Measurements from ENCODE around the gene SLCO2A1. TPM values are rescaled to one million over a fixed set of nuclear protein-coding genes. Genes with fewer than 3 reads are reported as not detected.
A peak's percentile ranks its signal among the peaks of the same experiment; 100 is the strongest.

Gene SLCO2A1
- total RNA-seq, 3 donors from 2014 or later = 4.2 to 11.1 (median 7.5) TPM

DNA sequence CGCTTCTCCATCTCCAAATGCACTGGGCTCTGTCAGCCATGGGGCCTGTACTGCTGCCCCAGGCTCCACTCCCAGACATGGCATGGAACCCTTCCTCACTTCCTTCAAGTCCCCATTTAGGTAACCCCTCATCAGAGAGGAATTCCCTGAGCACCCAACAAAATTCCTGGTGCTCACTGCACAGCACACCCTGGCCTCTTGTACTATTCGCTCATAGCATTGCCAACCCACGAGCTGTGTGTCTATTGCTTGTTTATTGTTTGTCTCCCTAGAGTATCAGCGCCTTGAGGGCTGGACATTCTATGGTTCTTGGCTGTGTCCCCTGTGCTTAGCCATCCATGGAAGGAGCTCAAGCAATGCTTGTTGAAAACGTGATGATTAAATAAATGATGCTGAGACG is 46.1 kb upstream of the SLCO2A1 start:
- intact Hi-C loops (cut with DNase I; ENCODE audit: low total_unique reads) = no loop called here
- DNase-seq (ENCODE audit: low spot score in 2 of 2) = peak in 1 of 2 donors; percentile 13
- Histone ChIP-seq H3K4me3 (no peak overlapping the region), H3K36me3 (no peaks in the 10 kb centered on the region), H3K9me3 (peaks cover 2 to 8% of the 10 kb centered on the region in 2 donors), H3K27me3 (no peaks in the 10 kb centered on the region), H3K27ac (no peak overlapping the region), H3K4me1 (no peaks in the 10 kb centered on the region)
- no peak for TF ChIP-seq POLR2A (IDR thresholded peaks at IDR 0.05)
- TF ChIP-seq, protein P1, sequence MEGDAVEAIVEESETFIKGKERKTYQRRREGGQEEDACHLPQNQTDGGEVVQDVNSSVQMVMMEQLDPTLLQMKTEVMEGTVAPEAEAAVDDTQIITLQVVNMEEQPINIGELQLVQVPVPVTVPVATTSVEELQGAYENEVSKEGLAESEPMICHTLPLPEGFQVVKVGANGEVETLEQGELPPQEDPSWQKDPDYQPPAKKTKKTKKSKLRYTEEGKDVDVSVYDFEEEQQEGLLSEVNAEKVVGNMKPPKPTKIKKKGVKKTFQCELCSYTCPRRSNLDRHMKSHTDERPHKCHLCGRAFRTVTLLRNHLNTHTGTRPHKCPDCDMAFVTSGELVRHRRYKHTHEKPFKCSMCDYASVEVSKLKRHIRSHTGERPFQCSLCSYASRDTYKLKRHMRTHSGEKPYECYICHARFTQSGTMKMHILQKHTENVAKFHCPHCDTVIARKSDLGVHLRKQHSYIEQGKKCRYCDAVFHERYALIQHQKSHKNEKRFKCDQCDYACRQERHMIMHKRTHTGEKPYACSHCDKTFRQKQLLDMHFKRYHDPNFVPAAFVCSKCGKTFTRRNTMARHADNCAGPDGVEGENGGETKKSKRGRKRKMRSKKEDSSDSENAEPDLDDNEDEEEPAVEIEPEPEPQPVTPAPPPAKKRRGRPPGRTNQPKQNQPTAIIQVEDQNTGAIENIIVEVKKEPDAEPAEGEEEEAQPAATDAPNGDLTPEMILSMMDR (IDR thresholded peaks at IDR 0.05) = no peak
- TF ChIP-seq POLR2AphosphoS5 (IDR thresholded peaks at IDR 0.05) = no peak

DNA sequence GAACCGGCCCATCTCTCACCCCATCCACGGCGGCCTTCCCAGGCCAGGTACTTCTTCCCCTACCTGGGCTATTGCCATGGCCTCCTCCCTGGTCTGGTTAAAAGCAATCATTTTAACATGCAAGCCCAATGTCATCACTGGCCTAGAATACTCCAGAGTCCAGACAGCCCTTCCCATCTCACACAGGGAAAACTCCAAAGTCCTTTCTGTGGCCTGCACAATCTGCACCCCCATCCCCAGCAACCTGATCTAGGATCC is 45.8 kb upstream of the SLCO2A1 start:
- no peak overlapping the region for H3K27ac ChIP-seq
- intact Hi-C loops (cut with DNase I; ENCODE audit: low total_unique reads) = no loop called here
- TF ChIP-seq, protein P1 (IDR thresholded peaks at IDR 0.05) = no peak
- no peak for TF ChIP-seq POLR2A (IDR thresholded peaks at IDR 0.05)
- no peak for TF ChIP-seq POLR2AphosphoS5 (IDR thresholded peaks at IDR 0.05)
- DNase-seq (ENCODE audit: low spot score in 2 of 2) = no peak
- peaks cover 0 to 4% of the 10 kb centered on the region in 2 donors for H3K9me3 ChIP-seq
- H3K27me3 ChIP-seq = no peaks in the 10 kb centered on the region
- no peaks in the 10 kb centered on the region for H3K36me3 ChIP-seq
- no peaks in the 10 kb centered on the region for H3K4me1 ChIP-seq
- H3K4me3 ChIP-seq = no peak overlapping the region

DNA sequence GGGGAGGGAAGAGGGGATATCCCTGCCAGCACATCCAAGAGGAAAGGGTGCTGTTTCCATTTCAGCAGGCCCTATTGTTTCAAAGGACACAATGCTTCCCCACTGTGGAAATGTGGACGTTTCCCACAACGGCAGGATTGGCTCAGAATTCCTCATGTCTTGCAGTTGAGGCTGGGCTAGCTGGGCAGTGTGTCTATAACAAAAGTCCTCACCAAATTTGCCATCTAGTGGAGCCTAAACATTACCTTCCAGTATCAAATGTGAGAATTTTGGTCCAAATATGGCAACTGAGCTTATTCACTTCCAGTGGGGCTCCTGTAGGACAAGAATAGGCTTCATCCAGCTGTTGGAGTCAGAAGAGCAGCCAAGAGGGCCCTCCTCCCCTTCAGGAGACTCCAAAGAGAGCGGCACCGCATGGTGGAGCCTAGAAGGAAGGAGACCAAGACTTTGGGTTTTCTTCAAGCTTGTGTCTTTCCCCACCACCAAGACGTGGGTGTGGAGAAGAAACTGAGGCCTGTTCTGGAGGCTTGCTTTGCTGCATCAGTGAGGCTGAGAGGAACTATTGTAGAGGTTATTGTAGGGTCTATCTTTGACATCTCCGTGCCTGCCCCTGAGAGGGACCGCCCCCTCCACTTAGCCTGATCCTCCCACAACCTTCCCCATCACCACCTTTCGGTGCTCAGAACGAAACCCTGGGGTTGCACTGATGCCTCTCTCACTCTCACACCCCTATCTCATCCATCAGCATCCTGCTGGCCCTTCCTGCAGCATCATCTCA is 45.3 kb upstream of the SLCO2A1 start:
- Histone ChIP-seq H3K27ac (no peak overlapping the region), H3K9me3 (peaks cover 0 to 2% of the 10 kb centered on the region in 2 donors), H3K4me1 (no peaks in the 10 kb centered on the region), H3K36me3 (no peaks in the 10 kb centered on the region), H3K27me3 (no peaks in the 10 kb centered on the region), H3K4me3 (no peak overlapping the region)
- no peak for DNase-seq (ENCODE audit: low spot score in 2 of 2)
- TF ChIP-seq POLR2A (IDR thresholded peaks at IDR 0.05) (no peak), POLR2AphosphoS5 (IDR thresholded peaks at IDR 0.05) (no peak)
- TF ChIP-seq, protein P1 (IDR thresholded peaks at IDR 0.05) = no peak
- intact Hi-C loops (cut with DNase I; ENCODE audit: low total_unique reads) = no loop called here

DNA sequence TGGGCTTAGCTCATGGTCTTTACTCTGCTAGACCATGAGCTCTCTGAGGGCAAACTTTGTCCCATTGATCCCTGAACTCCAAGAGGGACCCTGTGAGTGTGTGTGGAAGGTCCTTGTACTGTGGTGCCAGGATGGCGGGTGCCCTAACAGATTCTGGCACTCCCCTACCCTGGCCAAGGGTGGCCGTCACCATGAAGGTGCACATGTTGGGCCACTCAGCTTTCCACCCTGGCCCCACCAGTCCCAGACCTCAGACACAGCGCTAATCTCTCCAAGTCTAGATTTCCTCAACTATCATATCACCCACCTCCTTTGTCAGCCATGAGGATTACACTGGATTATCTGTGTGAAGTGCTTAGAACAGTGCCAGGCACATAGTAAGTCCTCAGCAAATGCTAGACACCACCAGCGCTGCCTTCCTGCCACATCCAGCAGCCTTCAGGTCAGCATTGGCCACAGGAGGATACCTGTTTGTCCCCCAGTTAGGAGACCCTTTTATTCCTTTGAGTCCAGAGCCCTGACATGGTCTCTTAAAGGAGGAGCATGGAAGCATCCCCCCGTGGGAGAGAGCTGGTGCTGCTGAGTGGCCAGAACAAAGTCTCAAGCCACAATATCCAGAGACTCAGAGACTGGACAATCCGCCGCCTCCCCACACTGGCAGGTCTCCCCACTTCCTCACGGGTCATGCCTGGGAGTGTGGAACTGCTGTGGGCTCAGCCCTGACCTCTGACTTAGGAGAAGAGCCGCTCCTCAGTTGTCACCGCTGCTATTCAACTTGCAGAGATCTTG is 44.5 kb upstream of the SLCO2A1 start:
- H3K4me1 ChIP-seq = no peaks in the 10 kb centered on the region
- no peak overlapping the region for H3K4me3 ChIP-seq
- intact Hi-C loops (cut with DNase I; ENCODE audit: low total_unique reads) = no loop called here
- no peak for TF ChIP-seq POLR2A (IDR thresholded peaks at IDR 0.05)
- TF ChIP-seq, protein P1 (IDR thresholded peaks at IDR 0.05) = no peak
- no peak for TF ChIP-seq POLR2AphosphoS5 (IDR thresholded peaks at IDR 0.05)
- no peaks in the 10 kb centered on the region for H3K9me3 ChIP-seq
- no peaks in the 10 kb centered on the region for H3K27me3 ChIP-seq
- DNase-seq (ENCODE audit: low spot score in 2 of 2) = peak in 1 of 2 donors; percentile 2
- no peak overlapping the region for H3K27ac ChIP-seq
- no peaks in the 10 kb centered on the region for H3K36me3 ChIP-seq

GRCh38 chr3:134073583-134073945 is 43.8 kb upstream of the SLCO2A1 start:
- TF ChIP-seq POLR2AphosphoS5 (IDR thresholded peaks at IDR 0.05) = no peak
- TF ChIP-seq POLR2A (IDR thresholded peaks at IDR 0.05) = no peak
- TF ChIP-seq, protein P1 (IDR thresholded peaks at IDR 0.05) = no peak

More at GRCh38 chr3:134073583-134073945, 43.8 kb upstream of the SLCO2A1 start:
- Histone ChIP-seq H3K27ac (no peak overlapping the region), H3K4me3 (no peak overlapping the region), H3K4me1 (no peaks in the 10 kb centered on the region), H3K36me3 (no peaks in the 10 kb centered on the region), H3K9me3 (no peaks in the 10 kb centered on the region), H3K27me3 (no peaks in the 10 kb centered on the region)
- intact Hi-C loops (cut with DNase I; ENCODE audit: low total_unique reads) = no loop called here
- no peak for DNase-seq (ENCODE audit: low spot score in 2 of 2)

All from breast epithelium (tissue), 4 donors.